ENCODE measurements around the gene PGBD4. TPM values are rescaled to one million over a fixed set of nuclear protein-coding genes. Genes with fewer than 3 reads are reported as not detected.
A peak's percentile ranks its signal among the peaks of the same experiment; 100 is the strongest.

The PGBD4 gene
- total and polyA plus RNA-seq, 2 donors (not counting 3 experiments of a cell fraction or from before 2014, with no cell fraction given), result 0.39 to 1.1 TPM

GRCh38 chr15:34079904-34080303 is 22.0 kb upstream of the PGBD4 start:
- Histone ChIP-seq H3K9me1 (replicated peaks; ENCODE audit: control insufficient read depth, extremely low read depth, insufficient read depth, low read length) (no peaks in the 10 kb centered on the region), H3K9ac (replicated peaks; ENCODE audit: extremely low read depth, insufficient read depth, low read length) (no peak overlapping the region), H2AFZ (ENCODE audit: low read depth, low read length) (no peak overlapping the region), H3K4me2 (ENCODE audit: insufficient read depth, low read length) (no peak overlapping the region), H3K27me3 (ENCODE audit: control insufficient read depth in 2 of 2, insufficient read depth in 2 of 2, low read length in 2 of 2) (no peaks in the 10 kb centered on the region), H3K4me3 (replicated peaks in 1 of 3; ENCODE audit: insufficient read depth in 1 of 3, low read depth in 1 of 3, low read length in 3 of 3) (no peak overlapping the region), H3K79me2 (ENCODE audit: control insufficient read depth, insufficient read depth, low read length) (no peaks in the 10 kb centered on the region), H3K9me3 (replicated peaks; ENCODE audit: control insufficient read depth, insufficient read depth, low read length) (no peaks in the 10 kb centered on the region), H3K36me3 (ENCODE audit: control insufficient read depth in 2 of 2, extremely low read depth in 1 of 2, insufficient read depth in 2 of 2, low read length in 2 of 2) (peaks cover 4 to 7% of the 10 kb centered on the region in 2 experiments), H3K4me1 (ENCODE audit: control insufficient read depth, extremely low read depth, insufficient read depth, low read length) (no peaks in the 10 kb centered on the region), H4K20me1 (replicated peaks; ENCODE audit: control insufficient read depth, extremely low read depth, insufficient read depth, low read length) (no peaks in the 10 kb centered on the region), H3K27ac (ENCODE audit: insufficient read depth, low read depth, low read length) (no peak overlapping the region)
- dilution Hi-C loops (cut with MboI; ENCODE audit: extremely low pct_ligation_motif_present, low sequenced_read_pairs) (no loop called here), intact Hi-C loops (cut with micrococcal nuclease) (no loop called here)
- ChIA-PET CTCF (no interaction called here), POLR2A (no interaction called here)
- DNase-seq (ENCODE audit: low read depth, low spot score) (no peak), FAIRE-seq (no peak)
- no peak for TF ChIP-seq MYC (IDR thresholded peaks at IDR 0.05; ENCODE audit: low read depth, low read length)
- no peak for TF ChIP-seq MAX (IDR thresholded peaks at IDR 0.05; ENCODE audit: insufficient read depth, insufficient read length)
- TF ChIP-seq CTCF (IDR thresholded peaks at IDR 0.05; ENCODE audit: extremely low read depth in 1 of 2, insufficient read depth in 1 of 2, low read depth in 1 of 2, low read length in 2 of 2), result no peak
- TF ChIP-seq EZH2 (IDR thresholded peaks at IDR 0.05; ENCODE audit: borderline replicate concordance, low read depth, low read length, severe bottlenecking), result no peak
- TF ChIP-seq POLR2A (IDR thresholded peaks at IDR 0.05; ENCODE audit: low read depth, low read length), result no peak
- TF ChIP-seq GATA2 (IDR thresholded peaks at IDR 0.05; ENCODE audit: insufficient read depth, insufficient read length, low read depth, low read length), result no peak
- BruUV-seq (replicated peaks), result no TSS peak

GRCh38 chr15:34084086-34084485 is 17.8 kb upstream of the PGBD4 start:
- H3K4me1 ChIP-seq (ENCODE audit: control insufficient read depth, extremely low read depth, insufficient read depth, low read length), result no peaks in the 10 kb centered on the region
- no peak overlapping the region for H2AFZ ChIP-seq (ENCODE audit: low read depth, low read length)
- no peaks in the 10 kb centered on the region for H3K9me1 ChIP-seq (replicated peaks; ENCODE audit: control insufficient read depth, extremely low read depth, insufficient read depth, low read length)
- no peaks in the 10 kb centered on the region for H4K20me1 ChIP-seq (replicated peaks; ENCODE audit: control insufficient read depth, extremely low read depth, insufficient read depth, low read length)
- no peaks in the 10 kb centered on the region for H3K27me3 ChIP-seq (ENCODE audit: control insufficient read depth in 2 of 2, insufficient read depth in 2 of 2, low read length in 2 of 2)
- TF ChIP-seq POLR2A (IDR thresholded peaks at IDR 0.05; ENCODE audit: low read depth, low read length) (no peak), FOS (IDR thresholded peaks at IDR 0.05; ENCODE audit: borderline replicate concordance, insufficient read depth, low read length) (no peak)
- intact Hi-C loops (cut with micrococcal nuclease), result no loop called here
- peaks cover 11 to 14% of the 10 kb centered on the region in 2 experiments for H3K36me3 ChIP-seq (ENCODE audit: control insufficient read depth in 2 of 2, extremely low read depth in 1 of 2, insufficient read depth in 2 of 2, low read length in 2 of 2)
- no peaks in the 10 kb centered on the region for H3K79me2 ChIP-seq (ENCODE audit: control insufficient read depth, insufficient read depth, low read length)
- TSS peak; percentile 54 for BruUV-seq (replicated peaks)
- dilution Hi-C loops (cut with MboI; ENCODE audit: extremely low pct_ligation_motif_present, low sequenced_read_pairs), result no loop called here
- H3K9ac ChIP-seq (replicated peaks; ENCODE audit: extremely low read depth, insufficient read depth, low read length), result no peak overlapping the region
- H3K27ac ChIP-seq (ENCODE audit: insufficient read depth, low read depth, low read length), result no peak overlapping the region
- H3K9me3 ChIP-seq (replicated peaks; ENCODE audit: control insufficient read depth, insufficient read depth, low read length), result no peaks in the 10 kb centered on the region
- ChIA-PET CTCF (no interaction called here), POLR2A (no interaction called here)
- H3K4me3 ChIP-seq (replicated peaks in 1 of 3; ENCODE audit: insufficient read depth in 1 of 3, low read depth in 1 of 3, low read length in 3 of 3), result no peak overlapping the region
- FAIRE-seq, result no peak
- no peak overlapping the region for H3K4me2 ChIP-seq (ENCODE audit: insufficient read depth, low read length)
- no peak for DNase-seq (ENCODE audit: low read depth, low spot score)

All from endothelial cell of umbilical vein (primary cell).